ENCODE measurements around the gene NXPE3.

The NXPE3 gene

GRCh38 chr3:101803173-101803782, 24.3 kb downstream of the NXPE3 start:
- no peak for DNase-seq (ENCODE audit: low read depth, low spot score)

GRCh38 chr3:101803939-101804338, 24.9 kb downstream of the NXPE3 start:
- no peak for DNase-seq (ENCODE audit: low read depth, low spot score)

GRCh38 chr3:101806491-101806890, 27.5 kb downstream of the NXPE3 start:
- DNase-seq (ENCODE audit: low read depth, low spot score), result no peak

- no peak for DNase-seq (ENCODE audit: low read depth, low spot score)
Measured at GRCh38 chr3:101807888-101808287, 28.9 kb downstream of the NXPE3 start.

GRCh38 chr3:101809178-101810021, 30.4 kb downstream of the NXPE3 start:
- DNase-seq (ENCODE audit: low read depth, low spot score), result no peak

- DNase-seq (ENCODE audit: low read depth, low spot score), result no peak
Measured at GRCh38 chr3:101810022-101810418, 31.0 kb downstream of the NXPE3 start.

- DNase-seq (ENCODE audit: low read depth, low spot score), result no peak
Measured at GRCh38 chr3:101811875-101812274, 32.9 kb downstream of the NXPE3 start.

- no peak for DNase-seq (ENCODE audit: low read depth, low spot score)
Measured at GRCh38 chr3:101812895-101813294, 33.9 kb downstream of the NXPE3 start.

GRCh38 chr3:101813817-101814440, 34.9 kb downstream of the NXPE3 start:
- DNase-seq (ENCODE audit: low read depth, low spot score), result no peak

- no peak for DNase-seq (ENCODE audit: low read depth, low spot score)
Measured at GRCh38 chr3:101814835-101815234, 35.8 kb downstream of the NXPE3 start.

GRCh38 chr3:101816215-101817149, 37.5 kb downstream of the NXPE3 start:
- DNase-seq (ENCODE audit: low read depth, low spot score), result no peak

- DNase-seq (ENCODE audit: low read depth, low spot score), result no peak
Measured at GRCh38 chr3:101817992-101818391, 39.0 kb downstream of the NXPE3 start.

GRCh38 chr3:101819649-101820206, 40.7 kb downstream of the NXPE3 start:
- DNase-seq (ENCODE audit: low read depth, low spot score), result no peak

GRCh38 chr3:101821503-101821902, 42.5 kb downstream of the NXPE3 start:
- DNase-seq (ENCODE audit: low read depth, low spot score), result no peak

GRCh38 chr3:101823525-101823924, 44.5 kb downstream of the NXPE3 start:
- DNase-seq (ENCODE audit: low read depth, low spot score), result no peak

- no peak for DNase-seq (ENCODE audit: low read depth, low spot score)
Measured at GRCh38 chr3:101824702-101825101, 45.7 kb downstream of the NXPE3 start.

- no peak for DNase-seq (ENCODE audit: low read depth, low spot score)
Measured at GRCh38 chr3:101825904-101826445, 47.0 kb downstream of the NXPE3 start.

- no peak for DNase-seq (ENCODE audit: low read depth, low spot score)
Measured at GRCh38 chr3:101827211-101828174, 48.5 kb downstream of the NXPE3 start.

- no peak for DNase-seq (ENCODE audit: low read depth, low spot score)
Measured at GRCh38 chr3:101828276-101828675, 49.3 kb downstream of the NXPE3 start.
